Esophagus squamous epithelium (tissue), 4 donors: ENCODE results near the gene SLC22A25.

Experiments
- CTCF ChIP-seq, 6 experiments: fragments of 450-650 bp in 4 of 6; fragments of 200-600 bp in 2 of 6; sonication (generic) in 2 of 6; IDR thresholded peaks; one replicate each; pipeline ENCODE4 v1.5.1; 2016 to 2019; ENCODE audit warnings: antibody characterized with exemption in 6 of 6, mild to moderate bottlenecking in 4 of 6, moderate library complexity in 4 of 6
- POLR2A ChIP-seq, 4 donors: fragments of 450-650 bp; IDR thresholded peaks; one replicate each; pipeline ENCODE4 v1.6.1; 2017; ENCODE audit warnings: antibody characterized with exemption in 4 of 4, mild to moderate bottlenecking in 4 of 4, moderate library complexity in 3 of 4

GRCh38 chr11:63273685-63274084 is 30.3 kb upstream of the SLC22A25 start:
- TF ChIP-seq CTCF (IDR thresholded peaks at IDR 0.05) (no peak), POLR2A (IDR thresholded peaks at IDR 0.05) (no peak)
